Measurements from ENCODE around the gene ZHX3.
"Not testable (repeated sequence)": the region's sequence is repeated elsewhere in the genome, so short reads cannot be mapped to it uniquely, and the experiment has no call there.

ZHX3 gene

DNA sequence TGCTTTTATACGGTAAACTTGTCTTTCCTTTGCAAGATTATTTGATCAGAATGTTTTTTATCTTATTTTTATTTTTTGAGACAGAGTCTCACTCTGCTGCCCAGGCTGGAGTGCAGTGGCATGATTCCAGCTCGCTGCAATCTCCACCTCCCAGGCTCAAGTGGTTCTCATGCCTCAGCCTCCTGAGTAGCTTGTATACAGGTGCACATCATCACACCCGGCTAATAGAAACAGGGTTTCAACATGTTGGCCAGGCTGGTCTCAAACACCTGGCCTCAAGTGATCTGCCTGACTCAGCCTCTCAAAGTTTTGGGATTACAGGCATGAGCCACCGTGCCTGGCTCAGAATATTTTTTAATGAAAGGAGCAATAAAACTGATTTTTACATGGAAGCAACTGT, 14.2 kb upstream of the ZHX3 start:
- no peak for DNase-seq

DNA sequence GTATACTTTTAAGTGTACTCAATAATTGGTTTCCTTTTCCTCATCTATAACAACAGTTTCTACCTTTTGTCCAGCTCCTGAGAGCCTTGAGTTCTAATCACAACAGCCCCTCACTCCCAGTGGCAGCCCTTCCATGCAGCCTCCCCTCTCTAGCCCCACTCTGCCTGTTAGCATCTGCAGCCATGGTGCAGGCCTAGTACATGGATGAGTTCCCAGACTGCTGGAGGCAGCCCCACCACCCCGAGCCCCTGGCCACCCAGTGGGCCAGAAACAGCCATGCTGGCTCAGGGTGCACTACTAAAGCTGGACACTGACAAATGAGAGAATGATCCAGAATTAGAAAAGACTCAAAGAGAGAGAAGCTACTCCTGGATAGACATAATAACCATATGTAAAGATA, 13.4 kb upstream of the ZHX3 start:
- no peak for DNase-seq

DNA sequence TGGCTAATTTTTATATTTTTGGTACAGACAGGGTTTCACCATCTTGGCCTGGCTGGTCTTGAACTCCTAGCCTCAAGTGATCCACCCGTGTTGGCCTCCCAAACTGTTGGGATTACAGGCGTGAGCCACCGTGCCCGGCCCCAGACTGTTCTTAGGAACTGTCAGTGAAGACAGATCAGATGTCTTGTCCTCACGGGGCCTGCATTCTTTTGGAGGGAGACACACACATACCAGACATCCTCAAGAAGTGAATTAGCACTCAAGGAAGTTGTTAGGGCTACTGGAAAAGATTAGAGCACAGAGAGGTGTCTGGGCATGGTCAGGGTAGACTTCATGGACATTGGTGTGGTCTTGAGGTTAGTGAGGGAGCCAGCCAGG, 12.8 kb upstream of the ZHX3 start:
- DNase-seq: no peak

DNA sequence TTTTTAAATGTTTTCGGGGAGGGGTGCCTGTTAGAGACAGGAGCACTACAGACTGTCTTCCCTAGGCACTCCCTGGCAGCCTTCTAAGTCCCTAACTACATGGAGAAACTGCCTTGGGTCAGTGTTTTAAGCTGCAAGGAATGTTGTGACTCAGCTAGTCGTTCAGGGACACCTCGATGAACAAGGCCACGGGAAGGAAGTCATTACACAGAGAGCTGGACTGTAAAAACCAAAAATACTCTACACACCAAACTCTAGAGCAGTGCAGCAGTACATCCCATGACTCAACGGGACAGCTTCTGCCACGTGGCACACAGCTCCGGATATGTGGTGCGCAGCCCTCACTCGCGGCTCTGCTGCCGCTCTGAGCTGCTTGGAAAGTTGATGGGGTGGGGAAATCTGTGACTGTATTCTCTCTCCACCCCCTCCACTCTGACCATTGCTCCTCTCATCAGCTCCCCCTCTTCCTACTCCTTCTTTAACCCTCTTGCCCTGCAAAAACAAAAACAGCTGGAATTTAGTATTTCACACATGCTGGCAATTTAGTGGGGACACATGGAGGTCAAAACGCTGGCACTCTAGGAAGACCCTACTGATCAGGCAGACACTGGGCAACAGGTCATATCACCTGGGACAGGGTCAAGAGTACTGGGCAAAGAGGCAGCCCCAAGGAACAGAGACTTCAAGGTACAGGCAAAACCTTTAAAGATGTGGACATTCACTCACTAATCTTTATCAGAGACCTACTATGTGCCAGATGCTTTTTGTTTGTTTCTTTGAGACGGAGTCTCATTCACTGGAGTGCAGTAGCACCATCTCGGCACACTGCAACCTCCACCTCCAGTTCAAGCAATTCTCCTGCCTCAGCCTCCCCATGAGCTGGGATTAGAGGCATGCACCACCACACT, 12.2 kb upstream of the ZHX3 start:
- peak; percentile 45 for DNase-seq

DNA sequence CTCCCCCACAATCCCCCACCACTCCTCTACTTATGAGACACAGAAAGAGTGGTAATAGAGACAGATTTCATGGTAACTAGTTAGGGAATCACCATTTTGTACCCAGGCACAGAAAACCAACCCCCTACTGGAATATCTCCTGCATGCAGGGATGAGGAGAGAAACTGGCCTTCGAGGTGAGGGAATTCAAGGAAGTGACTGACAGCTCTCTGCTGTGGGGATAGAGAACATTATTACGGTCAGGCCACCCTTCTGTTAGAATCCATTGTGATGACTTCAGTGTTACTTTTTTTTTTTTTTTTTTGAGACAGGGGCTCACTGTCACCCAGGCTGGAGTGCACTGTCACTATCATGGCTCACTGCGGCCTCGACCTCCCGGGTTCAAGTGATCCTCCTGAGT, 9.6 kb upstream of the ZHX3 start:
- DNase-seq: no peak

DNA sequence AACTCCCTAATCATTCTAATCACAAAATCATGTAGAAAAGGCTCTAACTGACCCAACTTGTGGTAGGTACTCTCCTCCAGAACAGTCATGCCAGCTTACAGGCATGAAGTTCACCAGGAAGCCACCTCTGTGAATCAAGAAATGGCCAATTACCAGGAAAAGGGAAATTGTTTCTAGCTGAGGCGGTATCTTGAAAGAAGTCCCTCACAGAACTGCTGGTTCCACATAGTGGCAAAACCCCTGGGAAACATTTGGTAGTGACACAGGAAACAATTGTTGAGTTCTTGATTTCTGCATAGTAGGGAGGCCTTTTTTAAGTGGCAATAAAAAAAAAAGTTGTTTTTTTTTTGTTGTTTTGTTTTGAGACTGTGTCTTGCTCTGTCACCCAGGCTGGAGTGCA, 3.4 kb upstream of the ZHX3 start:
- DNase-seq: no peak

DNA sequence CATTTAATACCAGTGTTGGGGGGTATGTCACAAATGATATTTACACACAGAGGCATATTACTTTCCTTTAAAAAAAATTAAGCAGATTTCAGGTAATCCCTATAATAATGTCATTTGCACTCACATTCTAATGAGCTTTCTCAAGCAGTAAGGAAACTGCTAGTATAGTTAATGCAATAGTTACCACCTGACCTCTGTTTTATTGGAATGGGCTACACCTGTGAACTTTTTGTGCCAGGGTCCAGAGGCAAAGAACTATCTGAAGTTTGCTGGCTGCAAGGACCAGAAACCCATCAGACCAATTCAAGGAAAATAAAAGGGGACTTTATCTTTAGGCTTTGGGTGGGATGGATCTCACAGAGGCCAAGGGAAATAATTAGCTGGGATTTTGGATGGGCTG, 2.9 kb upstream of the ZHX3 start:
- no peak for DNase-seq

DNA sequence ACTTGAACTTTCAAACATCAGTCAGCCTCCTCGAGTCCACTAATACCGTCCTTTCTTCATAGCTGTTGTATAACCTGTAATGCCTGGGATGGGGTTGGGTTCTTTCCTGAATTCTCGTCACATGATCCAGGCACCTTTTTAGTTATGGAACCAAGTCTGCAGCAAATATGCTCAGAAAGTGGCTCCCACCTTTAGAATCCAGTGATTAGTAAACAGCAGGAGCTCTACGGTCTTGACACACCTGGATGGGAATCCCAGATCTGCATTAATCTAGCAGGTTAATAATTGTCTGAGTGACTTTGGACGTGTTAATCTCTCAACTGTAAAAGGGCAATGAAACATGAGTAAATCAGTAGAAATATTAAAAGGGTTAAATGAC, 729 bp upstream of the ZHX3 start:
- no peak for DNase-seq

DNA sequence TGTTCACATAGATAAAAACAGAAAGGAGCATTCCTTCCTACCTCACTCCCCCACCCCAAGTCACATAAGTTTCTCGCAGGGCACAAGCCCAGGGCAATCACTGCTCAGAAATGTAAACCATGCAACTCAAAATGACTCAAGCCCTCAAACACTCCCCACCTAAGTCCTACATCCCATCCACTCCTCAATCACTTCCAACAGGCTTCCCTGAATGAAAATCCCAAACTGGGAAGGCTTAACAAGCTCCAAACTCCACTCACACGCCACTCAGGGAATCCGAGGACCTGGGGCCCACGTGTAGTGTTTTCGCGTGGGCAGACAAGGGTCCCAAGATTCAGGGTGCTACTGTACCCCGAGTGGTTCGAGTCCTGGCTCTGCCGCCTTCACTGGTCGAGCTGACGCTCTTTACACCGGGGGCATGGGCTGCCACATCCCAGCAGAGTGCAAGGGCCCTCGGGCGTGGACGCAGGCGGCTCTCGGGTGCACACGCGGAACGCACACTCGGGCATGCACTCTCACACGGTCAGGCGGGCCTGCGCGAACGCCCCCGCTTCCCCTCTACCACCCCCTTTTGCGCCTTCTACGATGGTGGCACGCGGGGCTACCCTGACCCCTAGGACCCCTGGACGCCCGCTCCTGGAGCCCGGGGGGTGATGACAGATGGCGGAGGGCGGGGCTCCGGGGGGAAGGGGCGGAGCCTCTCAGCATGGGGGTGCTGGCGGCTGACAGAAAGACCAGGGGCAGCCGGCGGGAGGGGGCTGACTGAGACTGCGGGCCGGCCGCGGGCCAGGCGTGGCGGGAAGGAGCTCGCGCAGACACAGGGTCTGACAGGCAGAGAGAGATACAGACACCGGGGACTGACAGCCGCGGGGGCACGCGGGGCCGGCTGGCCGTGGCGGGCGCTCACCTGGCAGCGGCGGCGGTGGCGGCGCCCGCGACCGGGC, 657 bp downstream of the ZHX3 start:
- peak; percentile 69 for DNase-seq

DNA sequence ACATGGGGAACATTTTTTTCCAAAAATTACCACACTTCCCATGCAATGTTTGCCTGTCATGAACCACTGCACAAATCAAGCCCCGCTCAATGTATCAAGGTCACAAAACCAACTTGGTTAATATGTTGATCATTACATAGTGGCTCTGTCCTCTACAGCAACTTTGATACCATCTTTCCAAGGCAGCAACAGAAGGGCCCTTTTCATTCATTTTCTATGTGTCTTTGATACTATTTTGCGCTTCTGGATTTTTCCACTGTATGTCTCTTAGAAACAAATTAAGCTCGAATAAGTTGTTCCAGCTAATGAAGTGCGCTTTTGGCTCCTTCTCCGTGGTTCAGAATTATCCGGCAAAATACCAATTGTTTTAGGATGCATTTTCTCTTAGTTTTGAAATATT, 1.5 kb downstream of the ZHX3 start:
- no peak for DNase-seq

DNA sequence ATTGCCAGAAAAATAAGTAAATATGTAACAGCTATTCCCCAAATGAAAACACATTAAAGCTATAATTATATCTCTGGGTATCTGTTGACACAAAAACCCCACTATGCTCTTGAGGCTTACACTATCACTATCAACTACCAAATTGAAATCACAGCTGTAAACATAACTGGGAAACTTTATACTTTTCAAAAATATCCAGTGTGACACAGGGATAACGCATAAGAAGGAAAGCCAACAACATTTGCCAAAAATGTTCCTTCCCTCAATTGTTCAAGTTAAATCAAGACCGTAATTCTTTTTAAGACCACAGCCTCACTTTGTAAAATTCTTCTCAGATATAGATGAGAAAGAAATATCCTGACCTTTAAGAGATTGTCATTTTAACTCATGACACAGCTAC, 3.1 kb downstream of the ZHX3 start:
- no peak for DNase-seq

DNA sequence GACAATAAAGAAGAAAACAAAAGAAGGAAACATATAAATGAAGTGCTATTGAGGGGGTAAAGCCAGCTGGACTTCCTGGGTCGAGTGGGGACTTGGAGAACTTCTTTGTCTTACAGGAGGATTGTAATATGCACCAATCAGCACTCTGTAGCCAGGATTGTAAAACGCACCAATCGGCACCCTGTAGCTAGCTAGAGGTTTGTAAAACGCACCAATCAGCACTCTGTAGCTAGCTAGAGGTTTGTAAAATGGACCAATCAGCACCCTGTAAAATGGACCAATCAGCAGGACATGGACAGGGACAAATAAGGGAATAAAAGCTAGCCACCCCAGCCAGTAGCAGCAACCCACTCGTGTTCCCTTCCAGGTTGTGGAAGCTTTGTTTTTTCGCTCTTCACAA, 5.5 kb downstream of the ZHX3 start:
- not testable (repeated sequence) for DNase-seq

DNA sequence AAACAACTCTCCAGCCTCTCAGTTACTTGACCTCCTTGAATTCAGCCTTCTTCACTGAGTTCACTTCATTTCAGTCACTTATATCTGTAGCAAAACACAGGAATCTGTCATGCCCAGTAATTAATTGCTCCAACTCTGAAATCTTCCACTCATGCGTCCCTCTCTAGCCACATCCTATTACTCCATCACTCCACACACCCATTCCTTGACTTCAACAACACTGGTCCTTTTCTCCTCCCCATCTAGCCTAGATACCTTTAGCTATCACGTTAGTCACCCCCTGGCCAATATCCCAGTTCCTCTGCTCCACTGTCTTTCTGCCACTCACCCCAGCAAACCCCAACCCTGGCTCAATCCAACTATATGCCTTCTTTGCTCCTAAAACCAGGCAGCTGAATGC, 7.7 kb downstream of the ZHX3 start:
- no peak for DNase-seq

DNA sequence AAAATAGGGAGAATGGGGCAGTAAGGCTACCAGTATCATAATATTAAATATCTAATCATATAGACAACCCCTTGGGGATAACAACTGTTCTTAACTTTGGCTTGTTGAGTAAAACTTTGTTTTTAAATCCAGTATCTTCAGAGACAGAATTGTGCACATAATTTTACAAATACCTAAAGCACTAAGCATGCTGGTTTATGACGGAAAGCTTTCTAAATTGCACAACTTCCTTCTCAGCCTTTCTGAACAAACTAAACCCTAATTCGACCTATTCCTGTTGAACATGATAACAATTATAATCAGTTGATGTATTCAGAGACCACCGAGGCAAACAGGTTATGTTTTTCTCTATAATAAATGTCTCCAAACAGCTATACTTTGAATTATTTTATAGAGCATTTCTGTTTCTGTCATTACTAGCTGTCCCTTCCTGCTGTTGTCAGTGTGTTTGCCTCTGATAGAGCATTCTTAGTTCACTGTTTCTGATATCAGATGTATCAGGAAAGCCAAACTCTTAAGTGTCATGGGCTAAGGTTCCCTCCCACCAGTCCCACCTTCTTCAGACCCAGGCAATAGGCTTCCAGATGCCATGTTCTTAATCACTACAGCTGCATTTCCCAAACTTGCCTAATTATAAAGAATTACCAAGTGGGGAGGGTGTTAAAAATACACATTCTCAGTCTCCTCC, 8.7 kb downstream of the ZHX3 start:
- DNase-seq: no peak

DNA sequence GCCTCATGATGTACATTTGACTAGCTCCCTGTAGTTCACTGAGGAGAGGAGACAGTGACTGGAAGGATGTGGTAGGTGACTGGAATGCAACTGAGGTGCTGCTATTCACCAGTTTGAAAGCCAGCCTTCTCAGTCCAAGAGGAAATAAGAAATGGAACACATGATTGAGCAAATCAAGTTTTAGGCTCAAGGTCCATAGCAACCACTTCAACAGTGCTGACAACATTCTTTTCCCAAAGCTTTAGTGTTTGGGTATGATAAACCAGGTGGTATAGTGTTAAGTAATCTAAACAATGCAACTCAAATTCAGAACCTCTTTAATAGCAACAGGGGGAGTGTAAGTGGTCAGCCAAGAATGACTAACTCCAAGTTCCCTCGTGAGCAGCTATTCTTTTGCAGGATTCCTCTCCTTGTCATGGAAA, 9.2 kb downstream of the ZHX3 start:
- DNase-seq: no peak

DNA sequence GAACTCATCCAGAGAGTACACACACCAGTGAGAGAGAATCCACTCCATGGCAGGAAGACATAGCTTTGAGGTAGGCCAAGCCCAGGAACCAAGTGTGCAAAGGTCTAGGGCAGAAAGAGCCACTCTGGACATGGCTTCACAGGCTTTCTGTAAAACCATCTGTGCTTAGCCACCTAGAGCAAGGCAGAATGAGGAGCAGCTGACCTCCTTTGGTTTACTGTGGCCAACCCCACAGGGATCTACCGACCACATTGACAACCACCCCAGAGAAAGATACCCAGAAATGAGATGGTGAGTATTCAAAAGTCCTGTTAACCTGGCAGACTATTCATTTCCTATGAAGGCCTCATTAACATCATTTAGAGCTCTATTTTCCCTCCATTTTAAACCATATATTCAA, 10.5 kb downstream of the ZHX3 start:
- DNase-seq: no peak

DNA sequence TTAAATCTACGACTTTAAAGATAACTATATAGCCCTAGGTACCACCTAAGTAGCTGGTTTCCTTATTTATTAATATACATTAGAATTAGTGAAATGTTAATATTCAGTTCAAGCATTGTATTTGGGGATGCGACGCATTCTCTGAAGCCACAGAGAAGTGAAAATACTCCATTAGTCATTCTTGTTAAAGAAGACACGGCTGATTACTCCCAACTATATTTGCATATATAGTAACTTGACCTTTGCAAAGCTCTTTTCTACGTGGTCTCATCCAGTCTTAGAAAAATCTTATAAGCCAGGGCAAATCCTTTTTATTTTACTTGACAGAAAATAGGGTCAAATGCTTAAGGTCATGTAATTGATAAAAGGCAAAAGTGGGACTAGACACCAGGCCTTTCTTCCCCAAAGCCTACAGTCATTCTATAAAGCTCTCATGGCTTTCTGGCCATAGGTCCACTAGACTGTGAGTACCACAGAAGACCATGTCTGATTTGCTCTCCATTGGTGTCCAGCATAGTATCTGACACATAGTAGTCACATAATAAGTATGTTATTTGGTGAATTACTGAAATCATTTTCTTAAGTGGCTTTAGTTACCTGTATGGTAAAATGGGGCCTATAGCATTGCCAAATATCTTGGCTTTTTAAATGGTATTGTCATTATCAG, 11.3 kb downstream of the ZHX3 start:
- DNase-seq: no peak

DNA sequence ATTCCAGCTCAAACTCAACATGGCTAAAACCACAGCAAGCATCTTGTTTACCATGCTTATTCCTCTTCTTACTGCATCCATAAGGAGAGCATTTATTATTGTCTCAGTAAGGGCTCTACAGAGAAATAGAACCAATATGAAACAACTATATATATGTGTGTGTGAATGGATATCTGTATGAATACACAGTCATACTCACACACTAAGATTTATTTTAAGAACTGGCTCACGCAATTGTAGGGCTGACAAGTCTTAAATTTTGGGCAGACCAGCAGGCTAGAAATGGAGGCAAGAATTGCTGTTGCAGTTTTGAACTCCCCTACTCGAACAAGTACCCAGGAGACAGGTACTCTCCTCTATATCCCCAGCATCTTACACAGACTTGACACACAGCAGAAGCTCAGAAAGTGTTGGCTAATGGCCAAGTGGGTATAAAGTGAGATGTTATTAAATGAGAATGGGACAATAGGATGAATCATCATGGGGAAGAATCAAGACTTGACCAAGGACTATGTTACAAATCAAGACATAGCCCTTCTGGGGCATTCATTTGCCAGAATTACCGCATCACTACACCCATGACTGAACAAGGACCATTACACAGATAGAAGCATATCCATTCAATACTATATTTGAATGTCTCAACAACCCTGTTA, 13.0 kb downstream of the ZHX3 start:
- no peak for DNase-seq

DNA sequence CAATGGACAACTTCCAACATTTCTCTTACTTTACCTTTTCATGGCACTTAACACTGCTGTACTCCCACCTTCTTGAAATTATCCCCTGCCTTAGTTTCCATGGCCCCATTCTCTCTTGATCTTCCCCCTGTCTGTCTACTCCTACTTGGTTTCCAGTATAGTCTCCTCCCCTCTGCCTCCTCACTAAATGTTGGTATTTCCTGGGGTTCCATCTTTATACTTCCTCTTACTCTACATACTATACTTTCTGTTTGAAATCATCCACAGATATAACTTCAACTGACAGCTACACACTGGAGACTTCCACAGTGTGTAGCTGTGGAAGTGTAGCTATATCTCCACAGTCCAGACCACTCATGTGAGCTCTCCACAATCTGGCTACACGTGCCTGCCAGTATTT, 13.5 kb downstream of the ZHX3 start:
- DNase-seq: no peak

DNA sequence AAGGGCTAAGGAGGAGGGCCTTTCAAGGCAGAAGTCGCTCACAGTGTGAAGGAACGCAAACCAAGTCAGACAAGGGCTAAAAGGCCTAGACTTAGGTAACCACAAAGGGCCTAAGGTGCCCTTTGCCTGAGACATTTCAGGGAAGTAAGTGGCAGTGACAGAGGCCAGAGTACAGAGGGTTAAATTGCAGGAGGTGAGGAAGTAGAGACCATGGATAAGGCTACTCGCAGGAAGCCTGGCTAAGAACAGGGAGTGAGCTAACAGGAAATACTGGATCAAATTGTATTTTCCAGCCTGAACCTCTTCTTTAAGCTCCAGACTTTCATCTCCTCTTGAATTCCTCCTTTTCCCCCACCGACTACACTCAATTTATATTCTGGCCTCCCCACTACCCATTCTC, 16.6 kb downstream of the ZHX3 start:
- no peak for DNase-seq

DNA sequence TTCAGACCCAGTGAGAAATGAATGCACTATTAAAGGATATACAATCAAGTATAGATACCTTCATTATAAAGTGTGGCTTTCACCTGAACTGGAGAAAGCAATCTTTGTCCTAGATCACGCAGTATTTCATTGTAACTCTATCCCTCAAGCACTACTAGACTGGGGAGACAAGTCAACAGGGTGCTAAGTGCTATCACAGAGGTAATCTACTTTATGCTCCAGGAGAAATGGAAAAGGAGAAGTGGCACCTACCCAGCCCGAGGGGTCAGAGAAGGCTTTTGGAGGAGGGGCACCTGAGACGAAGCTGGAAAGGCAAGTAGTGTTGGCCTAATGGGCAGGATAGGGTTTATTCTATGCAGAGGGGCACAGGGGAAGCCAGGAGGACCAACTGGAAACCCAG, 17.1 kb downstream of the ZHX3 start:
- DNase-seq: no peak

DNA sequence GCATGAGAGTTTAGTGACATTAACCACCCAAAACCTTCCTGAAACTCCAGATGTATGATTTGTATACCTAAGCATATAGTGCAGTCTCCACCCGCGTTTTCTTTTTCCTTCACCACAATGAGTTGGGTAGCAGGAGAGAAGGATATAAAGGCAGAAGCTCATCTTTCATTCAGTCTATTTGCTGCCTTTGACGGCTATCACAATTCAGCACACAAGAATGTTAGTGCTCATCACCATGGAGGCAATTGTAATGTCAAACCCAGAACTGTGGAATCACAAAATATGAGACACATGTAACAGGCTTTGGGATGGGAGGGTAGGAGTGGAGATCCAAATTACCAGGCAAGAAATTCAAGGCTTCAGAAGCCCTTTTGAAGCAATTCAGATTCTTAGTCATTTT, 17.6 kb downstream of the ZHX3 start:
- no peak for DNase-seq

Data from activated CD4-positive, alpha-beta T cell treated with anti-CD3 and anti-CD28 coated beads, Interleukin-2, amount 50 U/mL, for 1 hour (primary cell).